ENCODE measurements around the gene MRPL37.
"Not testable (repeated sequence)": the region's sequence is repeated elsewhere in the genome, so short reads cannot be mapped to it uniquely, and the experiment has no call there.

Gene MRPL37

DNA sequence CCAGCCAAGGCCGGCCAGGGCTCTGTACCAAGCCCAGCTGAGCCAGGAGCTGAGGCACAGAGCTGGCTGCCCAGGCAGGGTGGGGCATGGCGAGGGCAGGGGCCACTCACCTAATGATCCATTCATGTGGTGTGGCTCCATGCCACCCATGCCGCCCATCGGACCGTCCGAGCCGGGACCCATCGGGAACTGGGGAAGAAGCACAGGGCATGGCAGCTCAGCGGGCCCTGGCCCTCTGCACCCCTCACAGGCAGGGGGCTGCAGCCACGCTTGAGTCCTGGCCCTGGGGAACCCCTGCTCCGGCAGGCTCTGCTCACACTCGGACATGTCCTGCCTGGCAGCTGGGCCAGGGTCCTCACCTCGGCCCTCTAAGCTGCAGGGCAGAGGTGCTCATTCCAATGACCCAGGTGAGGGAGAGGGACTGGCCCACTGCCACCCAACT, 28.7 kb downstream of the MRPL37 start:
- H3K27ac ChIP-seq (ENCODE audit: low read length): no peak overlapping the region
- no peaks in the 10 kb centered on the region for H3K27me3 ChIP-seq (ENCODE audit: control insufficient read depth in 1 of 2, insufficient read depth in 2 of 2, low read length in 2 of 2)
- H3K4me3 ChIP-seq (ENCODE audit: low read length in 2 of 2): no peak overlapping the region
- H3K4me1 ChIP-seq (ENCODE audit: control insufficient read depth, insufficient read depth, low read length): peaks cover 8% of the 10 kb centered on the region
- H3K36me3 ChIP-seq (ENCODE audit: control insufficient read depth in 2 of 2, insufficient read depth in 2 of 2, low read length in 2 of 2): peaks cover 0 to 5% of the 10 kb centered on the region in 2 donors
- H3K9ac ChIP-seq (ENCODE audit: low read length in 2 of 2): no peak overlapping the region
- no peaks in the 10 kb centered on the region for H3K9me3 ChIP-seq (ENCODE audit: control insufficient read depth in 2 of 2, low read length in 2 of 2)

- Histone ChIP-seq H3K27me3 (ENCODE audit: control insufficient read depth in 1 of 2, insufficient read depth in 2 of 2, low read length in 2 of 2) (no peaks in the 10 kb centered on the region), H3K4me3 (ENCODE audit: low read length in 2 of 2) (no peak overlapping the region), H3K27ac (ENCODE audit: low read length) (no peak overlapping the region), H3K9ac (ENCODE audit: low read length in 2 of 2) (no peak overlapping the region), H3K36me3 (ENCODE audit: control insufficient read depth in 2 of 2, insufficient read depth in 2 of 2, low read length in 2 of 2) (peaks cover 0 to 5% of the 10 kb centered on the region in 2 donors), H3K4me1 (ENCODE audit: control insufficient read depth, insufficient read depth, low read length) (peaks cover 8% of the 10 kb centered on the region), H3K9me3 (ENCODE audit: control insufficient read depth in 2 of 2, low read length in 2 of 2) (no peaks in the 10 kb centered on the region)
Measured at GRCh38 chr1:54229281-54229891, 29.4 kb downstream of the MRPL37 start.

GRCh38 chr1:54230507-54231339, 30.8 kb downstream of the MRPL37 start:
- peaks cover 8% of the 10 kb centered on the region for H3K4me1 ChIP-seq (ENCODE audit: control insufficient read depth, insufficient read depth, low read length)
- peaks cover 0 to 4% of the 10 kb centered on the region in 2 donors for H3K36me3 ChIP-seq (ENCODE audit: control insufficient read depth in 2 of 2, insufficient read depth in 2 of 2, low read length in 2 of 2)
- no peak overlapping the region for H3K27ac ChIP-seq (ENCODE audit: low read length)
- no peaks in the 10 kb centered on the region for H3K9me3 ChIP-seq (ENCODE audit: control insufficient read depth in 2 of 2, low read length in 2 of 2)
- H3K27me3 ChIP-seq (ENCODE audit: control insufficient read depth in 1 of 2, insufficient read depth in 2 of 2, low read length in 2 of 2): no peaks in the 10 kb centered on the region
- H3K4me3 ChIP-seq (ENCODE audit: low read length in 2 of 2): no peak overlapping the region
- H3K9ac ChIP-seq (ENCODE audit: low read length in 2 of 2): no peak overlapping the region

DNA sequence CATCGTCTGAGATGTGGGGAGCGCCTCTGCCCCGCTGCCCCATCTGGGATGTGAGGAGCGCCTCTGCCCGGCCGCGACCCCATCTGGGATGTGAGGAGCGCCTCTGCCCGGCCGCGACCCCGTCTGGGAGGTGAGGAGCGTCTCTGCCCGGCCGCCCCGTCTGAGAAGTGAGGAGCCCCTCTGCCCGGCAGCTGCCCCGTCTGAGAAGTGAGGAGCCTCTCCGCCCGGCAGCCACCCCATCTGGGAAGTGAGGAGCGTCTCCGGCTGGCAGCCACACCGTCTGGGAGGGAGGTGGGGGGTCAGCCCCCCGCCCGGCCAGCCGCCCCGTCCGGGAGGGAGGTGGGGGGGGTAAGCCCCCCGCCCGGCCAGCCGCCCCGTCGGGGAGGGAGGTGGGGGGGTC, 33.2 kb downstream of the MRPL37 start:
- H3K9ac ChIP-seq (ENCODE audit: low read length in 2 of 2); H3K4me1 ChIP-seq (ENCODE audit: control insufficient read depth, insufficient read depth, low read length); H3K27ac ChIP-seq (ENCODE audit: low read length); H3K9me3 ChIP-seq (ENCODE audit: control insufficient read depth in 2 of 2, low read length in 2 of 2); H3K27me3 ChIP-seq (ENCODE audit: control insufficient read depth in 1 of 2, insufficient read depth in 2 of 2, low read length in 2 of 2); H3K4me3 ChIP-seq (ENCODE audit: low read length in 2 of 2): not testable (repeated sequence)
- peaks cover 15 to 19% of the 10 kb centered on the region in 2 donors for H3K36me3 ChIP-seq (ENCODE audit: control insufficient read depth in 2 of 2, insufficient read depth in 2 of 2, low read length in 2 of 2)

DNA sequence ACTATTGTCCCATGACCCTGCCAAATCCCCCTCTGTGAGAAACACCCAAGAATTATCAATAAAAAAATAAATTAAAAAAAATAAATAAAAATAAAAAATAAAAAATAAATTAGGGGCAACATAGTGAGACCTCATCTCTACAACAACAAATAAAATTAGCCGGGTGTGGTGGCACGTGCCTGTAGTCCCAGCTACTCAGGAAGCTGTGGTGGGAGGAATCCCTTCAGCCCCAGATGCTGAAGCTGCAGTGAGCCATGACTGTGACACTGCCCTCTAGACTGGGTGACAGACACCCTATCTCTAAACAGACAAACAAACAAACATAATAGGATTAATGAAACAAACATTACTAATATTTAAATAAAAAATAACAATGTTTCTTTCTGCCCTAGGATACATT, 34.3 kb downstream of the MRPL37 start:
- no peaks in the 10 kb centered on the region for H3K9me3 ChIP-seq (ENCODE audit: control insufficient read depth in 2 of 2, low read length in 2 of 2)
- peaks cover 4% of the 10 kb centered on the region for H3K4me1 ChIP-seq (ENCODE audit: control insufficient read depth, insufficient read depth, low read length)
- H3K27me3 ChIP-seq (ENCODE audit: control insufficient read depth in 1 of 2, insufficient read depth in 2 of 2, low read length in 2 of 2): no peaks in the 10 kb centered on the region
- H3K9ac ChIP-seq (ENCODE audit: low read length in 2 of 2): no peak overlapping the region
- H3K4me3 ChIP-seq (ENCODE audit: low read length in 2 of 2): no peak overlapping the region
- H3K36me3 ChIP-seq (ENCODE audit: control insufficient read depth in 2 of 2, insufficient read depth in 2 of 2, low read length in 2 of 2): peaks cover 17 to 21% of the 10 kb centered on the region in 2 donors
- no peak overlapping the region for H3K27ac ChIP-seq (ENCODE audit: low read length)

DNA sequence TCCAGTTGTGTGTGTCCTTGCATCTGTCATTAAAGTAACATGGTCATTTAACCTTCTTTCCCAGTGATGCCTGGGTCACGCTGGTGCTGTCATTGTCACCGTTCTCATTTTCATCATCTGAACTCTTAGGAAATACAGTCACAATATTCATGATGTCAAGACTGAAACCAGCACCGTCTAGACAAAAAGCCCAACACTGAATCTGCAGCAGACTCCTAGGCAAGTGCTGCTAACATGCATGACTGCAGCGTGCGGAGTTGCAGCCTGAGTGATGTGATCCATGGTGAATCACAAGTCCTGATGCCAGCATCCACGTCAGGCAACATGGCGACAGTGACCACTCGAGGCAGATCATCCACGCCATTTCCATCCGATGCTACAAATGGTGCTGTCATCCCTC, 37.6 kb downstream of the MRPL37 start:
- no peak overlapping the region for H3K4me3 ChIP-seq (ENCODE audit: low read length in 2 of 2)
- H3K36me3 ChIP-seq (ENCODE audit: control insufficient read depth in 2 of 2, insufficient read depth in 2 of 2, low read length in 2 of 2): peaks cover 25 to 26% of the 10 kb centered on the region in 2 donors

DNA sequence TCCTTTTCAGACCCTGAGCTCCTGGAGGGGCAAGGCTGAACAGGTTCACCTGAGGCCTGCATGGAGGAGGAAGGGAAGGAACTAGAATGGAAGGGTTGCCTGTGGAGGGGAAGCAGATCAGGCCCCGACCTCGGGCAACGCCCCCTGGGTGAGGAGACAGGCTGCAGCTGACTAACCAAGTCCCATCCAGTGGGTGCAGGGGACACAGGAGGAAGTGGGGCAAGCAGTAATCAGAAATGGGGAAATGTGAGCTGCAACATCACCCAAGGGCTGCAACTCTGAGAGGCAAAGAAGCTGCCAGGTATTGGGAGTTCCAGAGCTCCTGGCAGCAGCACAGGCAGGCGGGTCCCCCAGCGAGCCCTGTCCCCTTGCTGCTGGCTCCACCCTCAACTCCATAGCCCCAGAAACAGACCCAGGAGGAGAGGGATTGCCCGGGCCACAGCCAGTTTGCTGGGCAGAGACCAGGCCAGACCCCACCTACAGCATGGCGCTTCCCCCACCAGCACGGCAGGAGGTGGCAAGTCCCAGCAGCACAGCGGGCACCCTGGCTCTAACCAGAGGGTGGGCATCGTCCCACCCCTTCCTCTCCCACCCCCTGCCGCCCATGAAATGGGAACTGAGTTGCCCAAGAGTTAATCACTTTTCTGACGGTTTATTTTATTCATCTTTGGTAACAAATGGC, 38.5 kb downstream of the MRPL37 start:
- no peaks in the 10 kb centered on the region for H3K27me3 ChIP-seq (ENCODE audit: control insufficient read depth in 1 of 2, insufficient read depth in 2 of 2, low read length in 2 of 2)
- no peak overlapping the region for H3K4me3 ChIP-seq (ENCODE audit: low read length in 2 of 2)
- peaks cover 3% of the 10 kb centered on the region for H3K4me1 ChIP-seq (ENCODE audit: control insufficient read depth, insufficient read depth, low read length)
- no peak overlapping the region for H3K9ac ChIP-seq (ENCODE audit: low read length in 2 of 2)
- H3K27ac ChIP-seq (ENCODE audit: low read length): no peak overlapping the region
- no peaks in the 10 kb centered on the region for H3K9me3 ChIP-seq (ENCODE audit: control insufficient read depth in 2 of 2, low read length in 2 of 2)
- peaks cover 25 to 31% of the 10 kb centered on the region in 2 donors for H3K36me3 ChIP-seq (ENCODE audit: control insufficient read depth in 2 of 2, insufficient read depth in 2 of 2, low read length in 2 of 2)

More for the DNA sequence above, 37.6 kb downstream of the MRPL37 start:
- no peak overlapping the region for H3K27ac ChIP-seq (ENCODE audit: low read length)
- H3K9ac ChIP-seq (ENCODE audit: low read length in 2 of 2): no peak overlapping the region
- no peaks in the 10 kb centered on the region for H3K27me3 ChIP-seq (ENCODE audit: control insufficient read depth in 1 of 2, insufficient read depth in 2 of 2, low read length in 2 of 2)
- no peaks in the 10 kb centered on the region for H3K9me3 ChIP-seq (ENCODE audit: control insufficient read depth in 2 of 2, low read length in 2 of 2)
- H3K4me1 ChIP-seq (ENCODE audit: control insufficient read depth, insufficient read depth, low read length): peaks cover 3% of the 10 kb centered on the region

DNA sequence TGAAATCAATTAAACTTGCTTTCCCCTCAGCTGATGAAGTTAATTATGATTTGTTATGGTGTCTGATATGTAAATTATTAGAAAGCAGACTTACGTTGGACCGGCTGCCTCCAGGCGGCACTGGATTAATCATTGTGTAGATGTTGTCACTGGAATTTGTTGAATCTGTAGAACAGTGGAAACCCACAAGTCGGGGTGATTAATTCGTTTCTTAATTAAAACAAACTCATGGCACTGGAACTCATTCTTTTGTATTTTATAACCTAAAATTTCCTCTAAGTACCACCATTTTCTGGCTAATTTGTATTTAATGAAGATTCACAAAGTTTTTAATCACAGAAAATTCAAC, 39.0 kb downstream of the MRPL37 start:
- Histone ChIP-seq H3K9me3 (ENCODE audit: control insufficient read depth in 2 of 2, low read length in 2 of 2) (no peaks in the 10 kb centered on the region), H3K36me3 (ENCODE audit: control insufficient read depth in 2 of 2, insufficient read depth in 2 of 2, low read length in 2 of 2) (peaks cover 25 to 31% of the 10 kb centered on the region in 2 donors), H3K9ac (ENCODE audit: low read length in 2 of 2) (no peak overlapping the region), H3K4me3 (ENCODE audit: low read length in 2 of 2) (no peak overlapping the region), H3K27ac (ENCODE audit: low read length) (no peak overlapping the region), H3K27me3 (ENCODE audit: control insufficient read depth in 1 of 2, insufficient read depth in 2 of 2, low read length in 2 of 2) (no peaks in the 10 kb centered on the region), H3K4me1 (ENCODE audit: control insufficient read depth, insufficient read depth, low read length) (peaks cover 3% of the 10 kb centered on the region)

DNA sequence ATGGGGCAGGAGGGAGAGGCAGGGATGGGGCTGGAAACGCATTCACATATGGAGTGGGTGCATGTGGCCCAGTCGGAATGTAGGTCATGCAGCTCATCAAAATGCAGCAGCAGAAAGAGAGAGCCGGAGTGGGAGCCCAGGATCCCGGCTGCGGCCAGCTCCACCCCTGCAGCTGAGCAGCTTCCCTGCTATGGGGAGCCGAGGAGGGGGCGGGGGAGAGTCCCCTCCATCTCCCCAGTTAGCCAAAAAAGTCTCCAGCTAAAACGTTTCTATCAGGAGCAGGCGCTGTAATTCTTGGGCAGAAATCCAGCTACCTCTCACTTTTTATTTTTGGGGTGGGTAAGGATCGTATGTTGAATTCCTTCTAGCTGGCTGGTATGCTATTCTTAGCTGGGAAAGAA, 39.7 kb downstream of the MRPL37 start:
- H3K27me3 ChIP-seq (ENCODE audit: control insufficient read depth in 1 of 2, insufficient read depth in 2 of 2, low read length in 2 of 2): no peaks in the 10 kb centered on the region
- H3K36me3 ChIP-seq (ENCODE audit: control insufficient read depth in 2 of 2, insufficient read depth in 2 of 2, low read length in 2 of 2): peaks cover 25 to 31% of the 10 kb centered on the region in 2 donors
- H3K27ac ChIP-seq (ENCODE audit: low read length): no peak overlapping the region
- H3K4me1 ChIP-seq (ENCODE audit: control insufficient read depth, insufficient read depth, low read length): peaks cover 3% of the 10 kb centered on the region
- no peaks in the 10 kb centered on the region for H3K9me3 ChIP-seq (ENCODE audit: control insufficient read depth in 2 of 2, low read length in 2 of 2)
- H3K9ac ChIP-seq (ENCODE audit: low read length in 2 of 2): no peak overlapping the region
- H3K4me3 ChIP-seq (ENCODE audit: low read length in 2 of 2): no peak overlapping the region

DNA sequence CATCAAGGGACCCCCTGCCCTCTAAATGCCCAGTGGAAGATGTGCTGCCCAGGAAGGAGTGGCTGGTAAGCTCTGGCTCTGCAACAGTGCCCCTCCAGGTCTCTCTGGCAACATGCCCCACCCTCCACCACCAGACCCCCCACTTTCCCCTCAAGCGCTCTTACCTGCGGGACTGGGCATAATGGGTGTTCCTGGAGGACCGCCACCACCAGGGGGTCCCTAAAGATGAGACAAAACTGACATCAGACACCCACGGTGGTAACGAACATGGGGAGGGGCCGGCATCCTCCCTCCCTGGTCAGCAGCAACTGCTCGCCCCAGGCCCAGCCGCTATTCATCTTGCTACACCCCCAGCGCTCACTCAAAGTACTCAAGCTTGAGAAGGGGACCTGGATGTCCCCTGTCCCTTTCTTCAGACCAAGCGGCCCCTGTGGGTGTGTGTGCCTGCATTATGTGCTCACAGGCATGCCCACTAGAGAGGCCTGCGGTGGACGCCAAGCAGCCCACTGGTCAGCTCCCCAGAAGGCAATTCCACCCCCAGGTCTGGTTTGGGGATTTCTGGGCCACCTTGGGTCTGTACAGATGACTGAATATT, 40.9 kb downstream of the MRPL37 start:
- no peaks in the 10 kb centered on the region for H3K9me3 ChIP-seq (ENCODE audit: control insufficient read depth in 2 of 2, low read length in 2 of 2)
- H3K4me1 ChIP-seq (ENCODE audit: control insufficient read depth, insufficient read depth, low read length): peaks cover 9% of the 10 kb centered on the region
- H3K27me3 ChIP-seq (ENCODE audit: control insufficient read depth in 1 of 2, insufficient read depth in 2 of 2, low read length in 2 of 2): no peaks in the 10 kb centered on the region
- no peak overlapping the region for H3K27ac ChIP-seq (ENCODE audit: low read length)
- no peak overlapping the region for H3K9ac ChIP-seq (ENCODE audit: low read length in 2 of 2)
- peaks cover 25 to 33% of the 10 kb centered on the region in 2 donors for H3K36me3 ChIP-seq (ENCODE audit: control insufficient read depth in 2 of 2, insufficient read depth in 2 of 2, low read length in 2 of 2)
- no peak overlapping the region for H3K4me3 ChIP-seq (ENCODE audit: low read length in 2 of 2)

Measured in stomach smooth muscle (tissue), 2 donors.